ENCODE data around the gene COLEC11. TPM values are rescaled to one million over a fixed set of nuclear protein-coding genes. Genes with fewer than 3 reads are reported as not detected.
A peak's percentile ranks its signal among the peaks of the same experiment; 100 is the strongest.

Gene COLEC11
- total RNA-seq, 1 experiment from 2014 or later: 0.39 TPM

GRCh38 chr2:3636586-3637310 is 41.8 kb downstream of the COLEC11 start:
- H3K23ac ChIP-seq (ENCODE audit: insufficient read length, low read depth, low read length): no peak overlapping the region
- WGBS (ENCODE audit: extremely low coverage, insufficient read length, low lambda C conversion rate): no CpG with 5 or more reads among the region's 13 CpGs
- no peaks in the 10 kb centered on the region for H3K4me1 ChIP-seq (ENCODE audit: insufficient read depth, low read length)
- H4K20me1 ChIP-seq (ENCODE audit: control insufficient read depth, insufficient read depth, insufficient read length): no peaks in the 10 kb centered on the region
- no peak overlapping the region for H3K4me2 ChIP-seq (ENCODE audit: insufficient read depth, insufficient read length, low read length)
- H2BK5ac ChIP-seq (ENCODE audit: insufficient read length, low read length): no peak overlapping the region
- H2AK5ac ChIP-seq (ENCODE audit: insufficient read length, low read length): no peak overlapping the region
- H3K79me2 ChIP-seq (ENCODE audit: insufficient read depth, low read length): no peaks in the 10 kb centered on the region
- Mint-ChIP-seq H3K27me3 (ENCODE audit: low read depth) (peaks cover 22% of the 10 kb centered on the region), H3K27ac (peak overlapping the region in 1 of 3 experiments; percentile 46; a peak in 1 of 7 replicates), H3K36me3 (ENCODE audit: insufficient read depth in 1 of 3, low read depth in 3 of 3) (no peaks in the 10 kb centered on the region), H3K9me3 (no peaks in the 10 kb centered on the region), H3K4me3 (no peak overlapping the region), H3K4me1 (peaks cover 7 to 15% of the 10 kb centered on the region in 2 experiments)
- H3K4ac ChIP-seq (ENCODE audit: low read depth, low read length): no peak overlapping the region
- no peak overlapping the region for H2BK12ac ChIP-seq (ENCODE audit: insufficient read length, low read depth, low read length)
- no peaks in the 10 kb centered on the region for H3K79me1 ChIP-seq (ENCODE audit: insufficient read depth, low read depth, low read length, poor library complexity, severe bottlenecking)
- H2BK120ac ChIP-seq (ENCODE audit: low read depth, low read length, poor library complexity, severe bottlenecking): no peak overlapping the region
- no peak overlapping the region for H3T11ph ChIP-seq (ENCODE audit: low read length)
- H3K18ac ChIP-seq (ENCODE audit: insufficient read length, low read depth, low read length): no peak overlapping the region
- no peak overlapping the region for H4K5ac ChIP-seq (ENCODE audit: insufficient read length, low read depth, low read length)
- peak; percentile 12 for DNase-seq
- no peak overlapping the region for H2BK15ac ChIP-seq (ENCODE audit: low read depth, low read length)
- H3K56ac ChIP-seq (ENCODE audit: insufficient read length, low read depth, low read length): no peak overlapping the region
- no peak overlapping the region; the same call in 1 of the 2 replicates for H3K14ac ChIP-seq (ENCODE audit: insufficient read depth, low read length)
- H3K9ac ChIP-seq (ENCODE audit: extremely low read depth, insufficient read length, low read length): no peak overlapping the region
- H4K8ac ChIP-seq (replicated peaks; ENCODE audit: insufficient read length, low read depth, low read length): no peak overlapping the region
- no peaks in the 10 kb centered on the region for H3K9me3 ChIP-seq (ENCODE audit: control insufficient read depth, low read depth, low read length)
- no peak overlapping the region for H2AFZ ChIP-seq (ENCODE audit: low read length)
- no peak overlapping the region for H2BK20ac ChIP-seq (ENCODE audit: low read depth, low read length, poor library complexity, severe bottlenecking)
- no peaks in the 10 kb centered on the region for H3K27me3 ChIP-seq (ENCODE audit: insufficient read depth, low read length)
- TF ChIP-seq CTCF (conservative IDR thresholded peaks at IDR 0.05): no peak
- no peak overlapping the region for H4K91ac ChIP-seq (ENCODE audit: insufficient read length, low read depth, low read length)
- no peaks in the 10 kb centered on the region for H3K23me2 ChIP-seq (ENCODE audit: insufficient read length, low read depth, low read length, poor library complexity, severe bottlenecking)
- H3K27ac ChIP-seq (ENCODE audit: insufficient read length, low read depth, low read length): no peak overlapping the region

Measured in H9 (cell line).